ENCODE results near the gene KMO.

- no peak for TF ChIP-seq RFX5 (IDR thresholded peaks at IDR 0.05; ENCODE audit: low read depth, low read length)
- no peak for TF ChIP-seq ZBTB26 (CRISPR knock-in tag; IDR thresholded peaks at IDR 0.05; ENCODE audit: borderline replicate concordance)
- TF ChIP-seq LCORL (IDR thresholded peaks at IDR 0.05): no peak
- no peak for TF ChIP-seq LCORL (CRISPR knock-in tag; IDR thresholded peaks at IDR 0.05)
- no peak for TF ChIP-seq CTCF (CRISPR knock-in tag; IDR thresholded peaks at IDR 0.05)
- no peak for TF ChIP-seq RAD51 (IDR thresholded peaks at IDR 0.05; ENCODE audit: borderline replicate concordance)
- TF ChIP-seq ZBTB1 (CRISPR knock-in tag; IDR thresholded peaks at IDR 0.05; ENCODE audit: borderline replicate concordance): no peak
- no peak for TF ChIP-seq E2F1 (CRISPR knock-in tag; IDR thresholded peaks at IDR 0.05)
- TF ChIP-seq ZNF800 (CRISPR knock-in tag; IDR thresholded peaks at IDR 0.05): no peak
- no peak for TF ChIP-seq HNRNPUL1 (IDR thresholded peaks at IDR 0.05; ENCODE audit: low read depth, low read length)
- TF ChIP-seq ZBTB2 (CRISPR knock-in tag; IDR thresholded peaks at IDR 0.05; ENCODE audit: low read depth): no peak
- TF ChIP-seq SMC3 (IDR thresholded peaks at IDR 0.05; ENCODE audit: low read length): no peak
- no peak for TF ChIP-seq FOXP4 (CRISPR knock-in tag; IDR thresholded peaks at IDR 0.05)
- no peak for TF ChIP-seq ZNF383 (CRISPR knock-in tag; IDR thresholded peaks at IDR 0.05; ENCODE audit: borderline replicate concordance)
- TF ChIP-seq ZBTB49 (CRISPR knock-in tag; IDR thresholded peaks at IDR 0.05; ENCODE audit: borderline replicate concordance): no peak
Measured at GRCh38 chr1:241614144-241614543, 82.0 kb downstream of the KMO start.

All from HepG2 (cell line).